GM21360 (cell line): ENCODE results near the gene NEURL2.
"Not testable (repeated sequence)": the region's sequence is repeated elsewhere in the genome, so short reads cannot be mapped to it uniquely, and the experiment has no call there.

Source experiments
- ATAC-seq: cut with Tn5 transposase; IDR thresholded peaks from one replicate; pipeline ENCODE4 v1.9.1; 2021; ENCODE audit warnings: mild to moderate bottlenecking, moderate library complexity; ENCODE audit not compliant: unreplicated experiment

Gene NEURL2, protein sequence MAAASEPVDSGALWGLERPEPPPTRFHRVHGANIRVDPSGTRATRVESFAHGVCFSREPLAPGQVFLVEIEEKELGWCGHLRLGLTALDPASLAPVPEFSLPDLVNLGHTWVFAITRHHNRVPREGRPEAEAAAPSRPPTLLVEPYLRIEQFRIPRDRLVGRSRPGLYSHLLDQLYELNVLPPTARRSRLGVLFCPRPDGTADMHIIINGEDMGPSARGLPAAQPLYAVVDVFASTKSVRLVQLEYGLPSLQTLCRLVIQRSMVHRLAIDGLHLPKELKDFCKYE

DNA sequence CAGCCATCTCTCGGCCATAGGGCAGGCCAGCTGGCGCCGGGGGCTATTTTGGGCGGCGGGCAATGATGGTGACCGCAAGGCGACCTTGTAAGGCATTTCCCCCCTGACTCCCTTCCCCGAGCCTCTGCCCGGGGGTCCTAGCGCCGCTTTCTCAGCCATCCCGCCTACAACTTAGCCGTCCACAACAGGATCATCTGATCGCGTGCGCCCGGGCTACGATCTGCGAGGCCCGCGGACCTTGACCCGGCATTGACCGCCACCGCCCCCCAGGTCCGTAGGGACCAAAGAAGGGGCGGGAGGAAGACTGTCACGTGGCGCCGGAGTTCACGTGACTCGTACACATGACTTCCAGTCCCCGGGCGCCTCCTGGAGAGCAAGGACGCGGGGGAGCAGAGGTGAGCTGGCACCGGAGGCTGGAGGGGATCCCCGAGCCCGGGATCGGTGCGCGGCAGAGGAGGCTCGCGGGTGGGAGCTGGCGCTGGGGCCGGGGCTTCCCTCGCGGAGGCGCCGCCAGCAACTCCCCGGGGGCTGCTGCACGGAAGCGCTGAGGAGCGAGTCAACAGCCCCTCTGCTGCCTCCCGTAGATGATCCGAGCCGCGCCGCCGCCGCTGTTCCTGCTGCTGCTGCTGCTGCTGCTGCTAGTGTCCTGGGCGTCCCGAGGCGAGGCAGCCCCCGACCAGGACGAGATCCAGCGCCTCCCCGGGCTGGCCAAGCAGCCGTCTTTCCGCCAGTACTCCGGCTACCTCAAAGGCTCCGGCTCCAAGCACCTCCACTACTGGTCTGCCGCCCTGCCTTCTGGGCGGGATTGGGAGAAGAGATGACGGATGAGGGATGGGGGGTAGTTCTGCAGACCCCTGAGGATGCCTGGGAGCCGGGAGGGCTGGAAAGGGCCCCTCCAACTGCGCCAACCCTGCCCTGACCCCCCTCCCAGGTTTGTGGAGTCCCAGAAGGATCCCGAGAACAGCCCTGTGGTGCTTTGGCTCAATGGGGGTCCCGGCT is at the start of gene NEURL2, which contains the start of gene CTSA:
Gene NEURL2 (minus strand): TSS at position 224 of the 999 bp plus-strand sequence. CDS start 217 bp downstream, at position 7.
Gene CTSA (plus strand): TSS at position 351 of the 999 bp plus-strand sequence. CDS start 234 bp downstream, at position 585.
- ATAC-seq = peak; percentile 69

DNA sequence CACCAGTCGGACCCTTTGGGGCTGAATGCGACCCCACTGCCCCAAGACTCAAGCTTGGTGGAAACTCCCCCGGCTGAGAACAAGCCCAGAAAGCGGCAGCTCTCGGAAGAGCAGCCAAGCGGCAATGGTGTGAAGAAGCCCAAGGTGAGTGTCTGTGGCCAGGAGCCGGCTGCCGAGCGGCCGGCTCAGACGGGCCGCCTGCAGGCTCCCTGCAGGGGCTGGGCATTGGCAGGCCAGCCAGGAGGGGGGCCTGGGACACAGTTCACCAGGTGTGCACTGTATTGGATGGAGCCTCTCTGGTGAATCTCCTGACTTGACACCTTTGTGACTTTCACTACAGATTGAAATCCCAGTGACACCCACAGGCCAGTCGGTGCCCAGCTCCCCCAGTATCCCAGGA is 49.5 kb upstream of the NEURL2 start:
- no peak for ATAC-seq

DNA sequence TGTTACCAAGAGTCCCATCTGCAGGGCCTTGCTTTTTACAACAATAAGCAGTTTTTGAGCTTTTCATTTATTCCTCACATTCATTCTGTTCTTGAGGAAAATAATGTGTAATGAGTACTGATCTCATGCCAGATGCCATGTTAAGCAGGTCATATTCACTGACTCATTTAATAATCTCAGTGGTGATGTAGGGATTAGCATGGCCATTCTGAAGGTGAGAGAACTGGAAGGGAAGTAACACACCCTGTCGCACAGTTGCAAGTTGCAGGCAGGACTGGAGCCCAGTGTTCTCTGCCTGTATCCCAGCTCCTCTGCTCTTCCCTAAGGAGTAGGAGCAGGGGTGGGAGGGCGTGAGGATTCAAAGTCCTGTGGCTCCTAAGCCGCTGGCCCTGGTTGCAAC is 49.0 kb upstream of the NEURL2 start:
- ATAC-seq = no peak

DNA sequence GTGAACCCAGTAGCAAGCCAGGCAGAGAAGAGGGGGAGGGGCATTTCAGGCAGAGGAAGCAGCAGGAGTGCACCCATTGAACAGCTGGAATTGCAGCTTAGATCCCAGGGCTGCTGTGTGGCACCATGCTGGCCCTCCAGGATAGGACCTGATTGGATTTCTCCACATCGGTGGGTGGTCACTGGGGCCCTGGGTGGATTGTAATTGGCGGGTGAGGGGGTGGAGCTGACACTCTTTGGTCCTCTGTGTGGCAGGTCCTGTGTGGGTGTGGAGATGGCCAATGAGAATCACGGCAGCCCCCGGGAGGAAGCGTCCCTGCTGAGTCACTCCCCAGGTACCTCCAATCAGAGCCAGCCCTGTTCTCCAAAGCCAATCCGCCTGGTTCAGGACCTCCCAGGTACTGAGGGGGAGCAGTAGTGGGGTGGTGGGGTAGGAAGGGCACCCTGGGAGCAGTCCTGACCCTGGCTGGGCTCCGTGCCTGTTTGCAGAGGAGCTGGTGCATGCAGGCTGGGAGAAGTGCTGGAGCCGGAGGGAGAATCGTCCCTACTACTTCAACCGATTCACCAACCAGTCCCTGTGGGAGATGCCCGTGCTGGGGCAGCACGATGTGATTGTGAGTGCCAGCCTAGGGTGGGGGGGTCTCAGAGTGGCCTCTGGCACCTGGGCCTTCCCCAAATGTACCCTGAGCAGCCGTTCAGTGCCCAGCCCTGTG is 47.9 kb upstream of the NEURL2 start:
- ATAC-seq = no peak

DNA sequence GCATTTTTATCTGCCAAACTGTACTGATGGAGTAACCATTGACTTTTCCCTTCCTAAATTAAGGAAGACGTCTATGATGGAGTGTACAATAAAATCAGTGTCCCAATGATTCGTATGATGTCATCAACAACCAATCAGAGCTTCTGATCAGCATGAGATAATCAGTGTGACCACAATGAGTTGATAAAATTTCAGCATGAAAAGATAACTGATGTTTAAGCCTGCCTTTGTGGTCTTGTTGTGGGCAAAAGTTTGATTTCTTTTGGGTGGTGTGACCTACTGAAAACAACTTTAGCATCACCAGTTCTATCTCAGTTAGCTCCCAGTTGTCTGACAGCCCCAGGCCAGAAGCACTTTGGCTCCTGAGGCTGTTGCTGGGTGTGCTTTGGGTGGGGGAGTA is 46.8 kb upstream of the NEURL2 start:
- ATAC-seq = no peak

DNA sequence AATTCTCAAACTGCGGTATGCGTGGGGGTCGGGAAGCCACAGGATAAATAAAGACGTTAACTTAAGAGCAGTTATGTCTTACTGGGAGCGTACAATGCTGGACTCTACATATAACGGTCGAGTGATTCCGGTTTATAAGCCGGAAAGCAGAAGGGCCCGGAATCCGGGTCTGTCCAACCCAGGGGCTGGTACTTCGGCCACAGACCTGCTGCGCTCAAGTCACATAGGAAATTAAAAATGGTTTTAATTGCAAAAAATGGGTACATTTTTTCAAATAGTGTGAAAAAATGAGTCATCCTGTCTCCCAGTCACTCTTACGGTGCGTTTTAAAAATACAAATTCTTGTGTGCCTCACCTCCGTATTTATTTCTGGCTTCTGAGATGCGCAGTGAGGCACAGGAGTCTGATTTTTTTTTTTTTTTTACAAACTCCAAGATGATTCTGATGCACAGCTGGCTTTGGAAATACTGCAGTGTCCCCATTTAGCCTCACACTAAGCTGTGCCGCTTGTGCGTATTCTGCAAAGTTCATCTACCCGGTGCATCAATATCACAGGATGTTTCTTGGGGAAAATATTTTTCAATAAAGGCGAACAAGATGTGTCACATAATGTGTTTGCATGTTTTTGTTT is 44.5 kb upstream of the NEURL2 start:
- ATAC-seq = peak; percentile 17

DNA sequence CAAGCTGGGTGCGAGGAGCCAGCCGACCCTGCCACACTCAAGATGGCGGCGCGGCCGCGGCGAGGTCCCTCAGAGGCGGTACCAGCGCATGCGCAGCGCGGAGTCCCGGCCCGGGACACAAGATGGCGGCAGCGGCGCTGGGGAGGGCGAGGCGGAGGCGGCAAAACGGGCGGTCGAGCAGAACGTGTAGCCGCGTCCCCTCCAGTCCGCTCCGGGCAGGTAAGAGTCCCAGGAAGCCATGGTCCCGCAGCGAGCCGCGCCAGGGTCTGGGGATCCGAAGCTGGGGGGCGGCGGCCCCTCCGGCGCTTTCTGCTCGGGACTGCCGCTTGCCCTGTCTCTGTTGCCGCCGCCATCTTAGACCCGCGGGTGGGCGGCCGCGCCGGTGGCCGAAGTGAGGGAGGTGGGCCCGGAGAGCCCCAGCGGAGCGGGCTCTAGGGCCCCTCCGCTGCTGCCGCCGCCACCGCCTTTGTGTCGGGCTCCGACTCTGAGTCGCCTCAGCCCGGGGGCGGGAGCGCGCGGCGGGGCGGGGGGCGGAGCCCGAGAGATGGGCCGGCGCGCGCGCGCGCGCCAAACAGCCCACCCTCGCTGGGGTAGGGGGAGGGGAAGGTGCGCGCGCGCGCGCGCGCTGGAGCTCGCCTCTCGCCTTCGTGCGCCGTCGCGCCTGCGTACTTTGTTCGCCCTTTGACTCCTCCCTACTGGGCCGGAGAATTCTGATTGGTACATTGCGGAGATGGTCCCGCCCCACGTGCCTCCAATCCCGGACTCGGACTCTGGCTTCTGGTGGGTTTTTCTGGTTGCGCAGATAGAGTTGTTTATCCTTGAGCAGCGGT is 43.8 kb upstream of the NEURL2 start, which contains the start of gene PCIF1:
Gene PCIF1 (plus strand): TSS at position 98 of the 830 bp plus-strand sequence. CDS start 4,317 bp downstream, outside the sequence.
- ATAC-seq = peak; percentile 73

DNA sequence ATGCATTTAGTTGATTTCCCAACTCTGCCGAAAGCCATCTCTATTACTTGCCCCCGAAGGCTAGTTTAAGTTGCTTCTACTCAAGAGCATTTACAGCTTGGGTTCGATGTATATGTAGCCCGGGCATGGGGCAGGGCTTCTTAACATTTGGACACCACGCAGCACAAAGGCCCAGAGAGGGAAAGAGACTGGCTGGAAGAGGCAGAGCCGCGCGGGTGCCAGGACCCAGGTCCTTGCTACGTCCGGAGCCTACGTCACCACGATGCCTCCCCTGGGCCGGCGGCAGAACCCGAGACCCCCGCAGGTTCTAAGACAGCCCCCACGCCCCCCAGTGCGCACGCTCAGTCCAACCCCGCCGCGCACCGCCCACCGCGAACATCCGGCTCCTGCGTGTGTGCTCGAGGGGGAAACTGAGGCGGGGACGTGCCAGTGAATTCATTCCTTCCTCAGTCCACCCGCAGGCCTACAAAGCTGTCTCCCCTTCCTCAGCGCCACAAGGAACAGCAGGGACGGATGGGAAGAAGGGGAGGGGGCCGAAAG is 43.1 kb upstream of the NEURL2 start:
- peak; percentile 2 for ATAC-seq

DNA sequence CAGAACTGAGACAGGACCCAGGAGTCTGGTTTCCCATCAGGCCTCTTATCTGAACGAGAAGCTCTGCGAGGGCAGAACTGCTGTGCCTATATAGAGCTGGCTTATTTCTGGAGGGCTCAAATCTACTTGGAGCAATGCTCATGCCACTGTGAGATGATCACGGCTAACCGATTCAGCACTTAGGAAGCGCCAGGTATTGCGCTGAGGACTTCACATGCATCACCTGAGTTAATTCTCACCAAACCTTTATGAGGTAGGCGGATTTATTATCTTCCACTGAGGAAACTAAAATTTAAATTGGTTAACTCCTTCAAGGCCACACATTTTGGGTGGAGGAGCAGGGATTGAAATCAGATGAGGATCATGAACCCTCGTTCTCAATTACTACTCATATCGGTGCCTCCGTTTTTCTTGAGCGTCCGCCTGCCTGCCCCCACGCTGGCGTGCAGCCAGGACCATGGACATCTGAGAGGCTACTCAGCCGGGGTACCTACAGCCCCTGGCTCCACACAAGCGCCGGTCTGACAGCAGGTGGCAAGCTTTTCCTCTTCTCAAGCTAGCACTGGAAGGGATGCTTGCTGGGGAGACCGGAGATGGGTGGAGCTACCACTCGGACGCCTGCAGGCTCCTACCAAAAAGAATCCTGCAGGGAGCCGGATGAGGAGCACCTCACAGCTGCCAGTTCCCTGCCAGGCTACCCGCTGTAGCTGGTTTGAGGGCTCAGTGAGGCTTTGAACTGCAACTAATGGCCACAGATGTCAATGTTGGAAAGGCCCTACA is 42.4 kb upstream of the NEURL2 start:
- no peak for ATAC-seq

DNA sequence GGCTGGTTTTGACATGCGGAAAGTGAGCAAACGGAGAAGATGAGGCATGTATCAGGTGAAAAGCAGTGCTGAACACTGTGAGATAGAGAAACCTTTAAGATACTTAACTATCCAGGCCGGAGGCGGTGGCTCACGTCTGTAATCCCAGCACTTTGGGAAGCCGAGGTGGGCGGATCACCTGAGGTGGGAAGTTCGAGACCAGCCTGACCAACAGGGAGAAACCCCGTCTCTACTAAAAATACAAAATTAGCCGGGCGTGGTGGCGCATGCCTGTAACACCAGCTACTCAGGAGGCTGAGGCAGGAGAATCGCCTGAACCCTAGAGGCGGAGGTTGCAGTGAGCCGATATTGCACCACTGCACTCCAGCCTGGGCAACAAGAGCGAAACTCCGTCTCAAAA is 40.7 kb upstream of the NEURL2 start:
- not testable (repeated sequence) for ATAC-seq

DNA sequence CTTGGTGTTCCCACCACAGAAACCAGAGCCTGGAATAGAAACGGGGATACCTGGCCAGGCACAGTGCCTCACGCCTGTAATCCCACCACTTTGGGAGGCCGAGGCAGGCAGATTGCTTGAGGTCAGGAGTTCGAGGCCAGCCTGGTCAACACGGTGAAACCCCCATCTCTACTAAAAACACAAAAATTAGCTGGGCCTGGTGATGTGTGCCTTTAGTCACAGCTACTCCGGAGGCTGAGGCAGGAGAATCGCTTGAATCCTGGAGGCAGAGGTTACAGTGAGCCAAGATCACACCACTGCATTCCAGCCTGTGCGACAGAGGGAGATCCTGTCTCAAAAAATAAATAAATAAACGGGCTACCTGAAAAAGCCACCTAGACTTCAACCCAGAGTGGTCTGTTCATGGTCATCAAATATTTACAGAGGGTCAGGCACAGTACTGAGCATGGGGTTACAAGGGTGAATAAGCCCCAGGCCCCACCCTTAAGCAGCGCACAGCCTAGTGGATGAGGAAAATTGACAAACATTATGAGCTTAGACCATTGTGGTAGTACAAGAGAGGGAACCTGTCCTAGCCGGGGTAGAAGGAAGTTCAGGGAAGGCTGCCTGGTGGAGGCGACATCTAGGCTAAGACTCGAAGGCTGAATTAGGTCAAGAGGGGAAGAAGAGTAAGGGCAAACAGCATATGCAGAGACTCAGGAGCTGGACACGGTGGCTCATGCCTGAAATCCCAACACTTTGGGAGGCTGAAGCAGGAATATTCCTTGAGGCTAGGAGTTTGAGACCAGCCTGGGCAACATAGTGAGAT is 36.3 kb upstream of the NEURL2 start:
- ATAC-seq = no peak

DNA sequence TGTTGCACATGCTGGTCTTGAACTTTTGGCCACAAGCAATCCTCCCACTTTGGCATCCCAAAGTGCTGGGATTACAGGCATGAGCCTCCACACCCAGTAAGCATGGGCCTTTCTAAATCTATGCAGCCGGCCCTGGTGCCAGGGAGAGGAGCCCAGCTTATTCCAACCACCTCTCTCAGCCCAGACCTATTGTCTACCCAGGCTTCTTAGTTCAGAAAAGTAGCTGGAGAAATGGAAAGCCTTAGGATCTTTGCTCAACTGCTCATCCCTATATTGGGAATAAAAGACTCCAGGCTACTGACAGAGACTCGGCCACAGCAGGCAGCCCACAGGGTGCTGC is 35.7 kb upstream of the NEURL2 start:
- ATAC-seq = no peak

DNA sequence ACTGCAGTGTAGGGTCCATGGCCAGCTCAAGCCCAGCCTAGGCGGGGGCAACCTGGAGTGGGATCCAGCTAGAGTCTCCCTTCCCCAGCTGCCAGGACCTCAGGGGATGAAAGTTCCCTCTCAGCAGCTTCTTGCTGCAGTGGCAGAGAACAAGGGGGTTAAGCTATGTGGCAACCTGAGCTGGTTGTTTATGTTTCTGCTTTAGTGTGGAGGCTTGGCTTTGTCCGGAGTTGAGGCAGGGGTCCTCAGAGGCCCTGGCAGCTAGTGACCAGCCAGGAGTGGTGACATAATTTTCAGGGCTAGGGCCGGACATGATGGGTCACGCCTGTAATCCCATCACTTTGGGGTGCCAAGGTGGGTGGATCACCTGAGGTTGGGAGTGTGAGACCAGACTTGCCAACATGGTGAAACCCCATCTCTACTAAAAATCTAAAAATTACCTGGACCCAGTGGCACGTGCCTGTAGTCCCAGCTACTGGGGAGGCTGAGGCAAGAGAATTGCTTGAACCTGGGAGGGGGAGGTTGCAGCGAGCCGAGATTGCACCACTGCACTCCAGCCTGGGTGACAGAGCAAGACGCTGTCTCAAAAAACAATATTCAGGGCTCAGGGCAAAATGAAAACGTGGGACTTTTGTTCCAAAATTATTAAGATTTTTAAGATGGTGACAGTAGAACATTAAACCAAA is 35.0 kb upstream of the NEURL2 start:
- no peak for ATAC-seq

DNA sequence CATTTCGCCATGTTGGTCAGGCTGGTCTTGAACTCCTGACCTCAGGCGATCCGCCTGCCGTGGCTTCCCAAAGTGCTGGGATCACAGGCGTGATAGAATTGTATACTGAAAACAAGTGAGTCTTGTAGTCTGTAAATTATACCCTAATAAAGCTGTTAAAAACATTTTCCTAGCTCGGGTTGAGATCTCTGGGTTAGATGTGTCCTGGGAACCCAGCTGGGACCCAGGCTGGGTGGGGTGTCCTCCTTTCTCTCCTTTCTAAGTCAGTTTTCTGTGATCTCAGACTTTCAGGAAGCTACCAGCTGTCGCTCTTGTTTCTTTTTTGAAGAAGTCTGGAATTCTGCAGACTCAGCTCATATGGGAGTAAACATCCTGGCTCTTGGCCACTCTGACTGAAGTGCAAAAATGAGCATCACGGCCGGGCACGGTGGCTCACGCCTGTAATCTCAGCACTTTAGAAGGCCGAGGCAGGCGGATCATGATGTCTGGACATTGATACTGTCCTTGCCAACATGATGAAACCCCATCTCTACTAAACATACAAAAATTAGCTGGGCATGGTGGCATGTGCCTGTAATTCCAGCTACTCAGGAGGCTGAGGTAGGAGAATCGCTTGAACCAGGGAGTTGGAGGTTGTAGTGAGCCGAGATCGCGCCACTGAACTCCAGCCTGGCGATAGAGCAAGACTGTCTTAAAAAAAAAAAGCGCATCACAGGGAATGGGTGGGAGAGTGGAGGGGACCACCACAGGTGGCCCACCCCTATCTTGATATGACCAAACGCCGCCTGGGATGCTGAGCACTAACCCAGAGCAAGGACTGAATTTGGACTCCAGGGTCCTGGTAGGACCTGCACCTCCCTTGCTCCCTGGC is 33.6 kb upstream of the NEURL2 start:
- no peak for ATAC-seq

DNA sequence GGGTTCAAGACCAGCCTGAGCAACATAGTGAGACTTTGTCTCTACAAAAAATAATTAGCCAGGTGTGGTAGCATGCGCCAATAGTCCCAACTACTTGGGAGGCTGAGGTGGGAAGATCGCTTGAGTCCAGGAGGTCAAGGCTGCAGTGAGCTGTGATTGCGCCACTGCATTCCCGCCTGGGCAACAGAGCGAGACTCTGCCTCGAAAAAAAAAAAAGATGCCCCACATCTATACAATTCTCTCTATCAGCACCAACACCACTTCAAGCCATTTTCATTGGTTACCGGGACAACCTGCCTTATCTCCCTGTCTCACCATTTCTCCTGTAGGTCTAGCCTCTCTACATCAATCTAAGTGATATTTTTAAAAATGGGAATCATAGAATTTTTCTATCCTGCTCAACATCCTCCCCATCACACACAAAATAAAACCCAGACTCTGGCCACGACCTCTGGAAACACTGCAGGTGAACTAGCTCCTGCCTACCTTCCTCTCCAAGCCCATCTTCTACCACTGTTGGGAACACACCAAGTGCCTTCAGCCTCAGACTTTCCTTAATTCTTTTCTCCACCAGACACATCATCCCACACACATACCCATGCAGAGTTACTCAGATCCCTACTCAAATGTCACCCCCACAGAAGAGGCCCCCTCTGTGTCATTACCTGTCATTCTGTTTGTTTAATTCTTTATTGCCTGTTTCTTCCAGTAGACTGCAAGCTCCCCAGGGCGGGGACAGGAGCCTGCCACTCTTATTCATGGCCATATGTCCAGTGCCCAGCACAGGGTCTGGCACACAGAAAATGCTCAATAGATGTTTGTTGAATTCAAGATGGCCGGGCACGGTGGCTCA is 30.6 kb upstream of the NEURL2 start:
- no peak for ATAC-seq
